ENCODE measurements around the gene RAD51B. TPM values are rescaled to one million over a fixed set of nuclear protein-coding genes. Genes with fewer than 3 reads are reported as not detected.

RAD51B gene
- total RNA-seq, 1 experiment from 2014 or later, result 23.3 TPM

DNA sequence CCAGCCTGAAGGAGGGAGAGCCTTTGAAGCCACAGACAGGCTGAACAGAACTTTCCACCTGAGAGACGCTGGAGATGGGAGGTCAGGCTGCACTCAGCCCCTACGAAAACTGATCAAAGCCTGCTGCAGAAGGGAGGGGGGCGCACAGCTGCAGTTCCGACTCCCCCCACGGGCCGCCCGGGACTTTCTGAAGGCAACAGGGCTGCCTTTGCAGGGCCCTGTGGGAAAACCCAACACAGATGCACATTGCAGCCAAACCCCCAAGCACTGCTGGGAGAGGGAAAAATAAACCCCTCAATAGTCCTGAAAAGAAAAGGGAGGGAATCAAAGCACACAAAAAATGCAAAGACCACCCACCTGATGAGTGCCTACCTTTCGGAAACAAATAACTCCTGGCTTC, 682.7 kb downstream of the RAD51B start:
- intact Hi-C loops (cut with micrococcal nuclease; ENCODE audit: unreplicated experiment), result no loop called here
- ChIA-PET CTCF (interaction anchor here (0.6 kb wide), 1 partner anchor 41 kb away, joined by 6 read pairs; no protein-coding TSS in a partner anchor), POLR2A (ENCODE audit: low non-redundant PET) (interaction anchor here (0.6 kb wide), 1 partner anchor 128 kb away, joined by 3 read pairs; no protein-coding TSS in a partner anchor)
- no peak for DNase-seq (ENCODE audit: low spot score)
- H3K4me1 ChIP-seq (ENCODE audit: insufficient read depth, low read length, poor library complexity, severe bottlenecking), result peaks cover 4% of the 10 kb centered on the region
- no peaks in the 10 kb centered on the region for H3K36me3 ChIP-seq (ENCODE audit: insufficient read depth, low read length, poor library complexity, severe bottlenecking)
- no TSS peak for BruUV-seq (replicated peaks)
- H3K9me3 ChIP-seq (ENCODE audit: low read depth, low read length, poor library complexity, severe bottlenecking), result no peaks in the 10 kb centered on the region
- no peak overlapping the region for H3K27ac ChIP-seq (ENCODE audit: low read depth, low read length, poor library complexity, severe bottlenecking)
- no peaks in the 10 kb centered on the region for H3K27me3 ChIP-seq (replicated peaks; ENCODE audit: insufficient read depth, low read depth, low read length, poor library complexity)
- H3K4me3 ChIP-seq (ENCODE audit: low read depth, low read length, poor library complexity, severe bottlenecking), result no peak overlapping the region
- no peak for TF ChIP-seq CTCF (conservative IDR thresholded peaks at IDR 0.05; ENCODE audit: low read depth, low read length)
- TF ChIP-seq EZH2 (IDR thresholded peaks at IDR 0.05; ENCODE audit: borderline replicate concordance, low read depth, low read length, poor library complexity, severe bottlenecking), result no peak

DNA sequence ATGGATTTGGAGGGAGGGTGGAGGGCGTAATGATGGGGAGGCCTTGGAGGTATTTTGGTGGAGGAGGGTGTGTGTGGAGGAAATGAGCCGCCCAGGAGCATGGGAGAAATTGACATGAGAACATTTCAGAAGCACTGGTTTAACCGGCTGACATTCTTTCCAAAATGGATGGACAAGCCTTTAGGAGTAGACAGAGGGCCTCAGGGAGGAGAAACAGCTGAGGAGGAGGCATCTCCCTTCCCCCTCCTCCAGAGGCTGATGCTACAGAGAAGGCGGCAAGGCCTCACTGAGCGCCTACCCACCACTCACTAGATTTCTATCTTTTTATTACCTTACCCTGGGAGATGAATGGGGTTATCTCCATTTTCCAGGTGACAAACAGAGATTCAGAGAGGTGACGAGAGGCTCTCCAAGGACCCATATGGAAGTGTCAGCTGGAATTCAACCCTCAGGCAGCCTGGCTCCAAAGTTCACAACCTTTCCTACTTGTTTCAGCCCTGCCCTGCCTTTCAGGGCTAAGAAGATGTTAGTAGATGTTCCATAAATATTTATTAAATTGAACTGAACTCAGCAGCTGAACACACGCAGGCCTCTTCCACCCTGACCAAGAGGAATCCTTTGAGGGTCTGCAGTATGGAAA, 683.7 kb downstream of the RAD51B start:
- intact Hi-C loops (cut with micrococcal nuclease; ENCODE audit: unreplicated experiment), result no loop called here
- no peak overlapping the region for H3K4me3 ChIP-seq (ENCODE audit: low read depth, low read length, poor library complexity, severe bottlenecking)
- peaks cover 4% of the 10 kb centered on the region for H3K4me1 ChIP-seq (ENCODE audit: insufficient read depth, low read length, poor library complexity, severe bottlenecking)
- BruUV-seq (replicated peaks), result no TSS peak
- TF ChIP-seq CTCF (conservative IDR thresholded peaks at IDR 0.05; ENCODE audit: low read depth, low read length) (no peak), EZH2 (IDR thresholded peaks at IDR 0.05; ENCODE audit: borderline replicate concordance, low read depth, low read length, poor library complexity, severe bottlenecking) (no peak)
- ChIA-PET CTCF (no interaction called here), POLR2A (ENCODE audit: low non-redundant PET) (no interaction called here)
- H3K27me3 ChIP-seq (replicated peaks; ENCODE audit: insufficient read depth, low read depth, low read length, poor library complexity), result no peaks in the 10 kb centered on the region
- H3K9me3 ChIP-seq (ENCODE audit: low read depth, low read length, poor library complexity, severe bottlenecking), result no peaks in the 10 kb centered on the region
- no peaks in the 10 kb centered on the region for H3K36me3 ChIP-seq (ENCODE audit: insufficient read depth, low read length, poor library complexity, severe bottlenecking)
- no peak overlapping the region for H3K27ac ChIP-seq (ENCODE audit: low read depth, low read length, poor library complexity, severe bottlenecking)
- no peak for DNase-seq (ENCODE audit: low spot score)

- POLR2A ChIA-PET (ENCODE audit: low non-redundant PET), result interaction anchor here (0.6 kb wide), 1 partner anchor 288 kb away, joined by 4 read pairs; the partner anchor contains the start of gene ZFP36L1
- Histone ChIP-seq H3K36me3 (ENCODE audit: insufficient read depth, low read length, poor library complexity, severe bottlenecking) (no peaks in the 10 kb centered on the region), H3K27me3 (replicated peaks; ENCODE audit: insufficient read depth, low read depth, low read length, poor library complexity) (no peaks in the 10 kb centered on the region), H3K4me1 (ENCODE audit: insufficient read depth, low read length, poor library complexity, severe bottlenecking) (peaks cover under 1% of the 10 kb centered on the region), H3K27ac (ENCODE audit: low read depth, low read length, poor library complexity, severe bottlenecking) (no peak overlapping the region), H3K4me3 (ENCODE audit: low read depth, low read length, poor library complexity, severe bottlenecking) (no peak overlapping the region), H3K9me3 (ENCODE audit: low read depth, low read length, poor library complexity, severe bottlenecking) (no peaks in the 10 kb centered on the region)
- no peak for TF ChIP-seq CTCF (conservative IDR thresholded peaks at IDR 0.05; ENCODE audit: low read depth, low read length)
- TF ChIP-seq EZH2 (IDR thresholded peaks at IDR 0.05; ENCODE audit: borderline replicate concordance, low read depth, low read length, poor library complexity, severe bottlenecking), result no peak
- DNase-seq (ENCODE audit: low spot score), result no peak
- BruUV-seq (replicated peaks), result no TSS peak
- CTCF ChIA-PET, result no interaction called here
- intact Hi-C loops (cut with micrococcal nuclease; ENCODE audit: unreplicated experiment), result no loop called here
Observed at GRCh38 chr14:68504861-68505260, 685.3 kb downstream of the RAD51B start.

Measured in A673 (cell line).